RWPE2 (cell line): Measurements from ENCODE around the gene ASTN2.

ENCODE experiments used
- ATAC-seq: fragments of 200-7000 bp; cut with Tn5 transposase; 3 replicates; pipeline ENCODE4 v1.9.1; 2021; ENCODE audit warnings: low read depth
- DNase-seq: peaks from one replicate; pipeline ENCODE4 v3.0.0-alpha.2; 2020; ENCODE audit warnings: low spot score
- H3K27ac ChIP-seq: fragments of 450-650 bp; 2 replicates; pipeline ENCODE4 v1.5.1; 2017; ENCODE audit warnings: mild to moderate bottlenecking; ENCODE audit not compliant: poor library complexity, severe bottlenecking
- H3K27me3 ChIP-seq: fragments of 250-450 bp; sonication (Bioruptor Pico); 2 replicates; pipeline ENCODE4 v1.5.1; 2021; ENCODE audit warnings: mild to moderate bottlenecking, moderate library complexity; ENCODE audit not compliant: insufficient read depth, poor library complexity, severe bottlenecking
- H3K36me3 ChIP-seq: fragments of 250-450 bp; sonication (Bioruptor Pico); 2 replicates; pipeline ENCODE4 v1.5.1; 2020; ENCODE audit warnings: low read depth, mild to moderate bottlenecking, moderate library complexity
- H3K4me1 ChIP-seq: fragments of 250-450 bp; sonication (Bioruptor Pico); 2 replicates; pipeline ENCODE4 v1.5.1; 2021; ENCODE audit warnings: mild to moderate bottlenecking, moderate library complexity; ENCODE audit not compliant: insufficient read depth, poor library complexity, severe bottlenecking
- H3K4me3 ChIP-seq: fragments of 250-450 bp; sonication (Bioruptor Pico); 2 replicates; pipeline ENCODE4 v1.5.1; 2021; ENCODE audit warnings: mild to moderate bottlenecking, moderate library complexity; ENCODE audit not compliant: severe bottlenecking
- H3K9me3 ChIP-seq: fragments of 250-450 bp; sonication (Bioruptor Pico); 2 replicates; pipeline ENCODE4 v1.5.1; 2021; ENCODE audit warnings: mild to moderate bottlenecking, moderate library complexity; ENCODE audit not compliant: severe bottlenecking
- TF ChIP-seq, protein P1 (sequence below): fragments of 450-650 bp; IDR thresholded peaks from one replicate; pipeline ENCODE4 v1.5.1; 2017; ENCODE audit warnings: mild to moderate bottlenecking, moderate library complexity; ENCODE audit not compliant: poor library complexity, severe bottlenecking

The ASTN2 gene

GRCh38 chr9:116701940-116702642 is 712.8 kb downstream of the ASTN2 start:
- Histone ChIP-seq H3K27ac (peak overlapping the region; percentile 50), H3K4me3 (no peak overlapping the region), H3K36me3 (peaks cover 41% of the 10 kb centered on the region), H3K27me3 (no peaks in the 10 kb centered on the region), H3K4me1 (peaks cover 21% of the 10 kb centered on the region), H3K9me3 (no peaks in the 10 kb centered on the region)
- TF ChIP-seq, protein P1, sequence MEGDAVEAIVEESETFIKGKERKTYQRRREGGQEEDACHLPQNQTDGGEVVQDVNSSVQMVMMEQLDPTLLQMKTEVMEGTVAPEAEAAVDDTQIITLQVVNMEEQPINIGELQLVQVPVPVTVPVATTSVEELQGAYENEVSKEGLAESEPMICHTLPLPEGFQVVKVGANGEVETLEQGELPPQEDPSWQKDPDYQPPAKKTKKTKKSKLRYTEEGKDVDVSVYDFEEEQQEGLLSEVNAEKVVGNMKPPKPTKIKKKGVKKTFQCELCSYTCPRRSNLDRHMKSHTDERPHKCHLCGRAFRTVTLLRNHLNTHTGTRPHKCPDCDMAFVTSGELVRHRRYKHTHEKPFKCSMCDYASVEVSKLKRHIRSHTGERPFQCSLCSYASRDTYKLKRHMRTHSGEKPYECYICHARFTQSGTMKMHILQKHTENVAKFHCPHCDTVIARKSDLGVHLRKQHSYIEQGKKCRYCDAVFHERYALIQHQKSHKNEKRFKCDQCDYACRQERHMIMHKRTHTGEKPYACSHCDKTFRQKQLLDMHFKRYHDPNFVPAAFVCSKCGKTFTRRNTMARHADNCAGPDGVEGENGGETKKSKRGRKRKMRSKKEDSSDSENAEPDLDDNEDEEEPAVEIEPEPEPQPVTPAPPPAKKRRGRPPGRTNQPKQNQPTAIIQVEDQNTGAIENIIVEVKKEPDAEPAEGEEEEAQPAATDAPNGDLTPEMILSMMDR, result no peak
- DNase-seq, result no peak
- ATAC-seq, result peak; percentile 52

GRCh38 chr9:116700882-116701865 is 713.7 kb downstream of the ASTN2 start:
- TF ChIP-seq, protein P1, result no peak
- DNase-seq (no peak), ATAC-seq (no peak)
- peaks cover 21% of the 10 kb centered on the region for H3K4me1 ChIP-seq
- H3K27ac ChIP-seq, result peak overlapping the region; percentile 50
- peaks cover 42% of the 10 kb centered on the region for H3K36me3 ChIP-seq
- H3K27me3 ChIP-seq, result no peaks in the 10 kb centered on the region
- H3K4me3 ChIP-seq, result no peak overlapping the region
- no peaks in the 10 kb centered on the region for H3K9me3 ChIP-seq

DNA sequence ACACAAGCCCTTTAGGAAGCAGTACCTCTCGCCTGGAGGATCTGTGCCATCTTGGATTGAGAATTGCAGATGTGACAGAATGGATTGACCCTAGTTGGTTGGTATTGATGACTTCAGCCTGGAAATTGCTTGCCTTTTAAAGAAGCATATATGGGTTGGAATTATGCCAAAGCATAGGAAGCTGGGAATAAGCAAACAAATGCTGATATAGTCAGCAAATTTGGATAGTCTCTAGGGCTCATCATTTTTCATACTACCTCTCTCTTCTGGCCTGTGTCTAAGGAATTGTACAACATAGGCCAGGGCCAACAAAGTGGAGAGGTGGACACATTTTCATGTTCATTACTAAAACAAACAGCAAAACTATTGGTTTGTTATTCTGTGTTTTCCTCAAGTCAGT is 714.6 kb downstream of the ASTN2 start:
- TF ChIP-seq, protein P1, result no peak
- Histone ChIP-seq H3K9me3 (no peaks in the 10 kb centered on the region), H3K27me3 (no peaks in the 10 kb centered on the region), H3K4me1 (peaks cover 21% of the 10 kb centered on the region), H3K36me3 (peaks cover 42% of the 10 kb centered on the region), H3K27ac (no peak overlapping the region), H3K4me3 (no peak overlapping the region)
- ATAC-seq (no peak), DNase-seq (no peak)

DNA sequence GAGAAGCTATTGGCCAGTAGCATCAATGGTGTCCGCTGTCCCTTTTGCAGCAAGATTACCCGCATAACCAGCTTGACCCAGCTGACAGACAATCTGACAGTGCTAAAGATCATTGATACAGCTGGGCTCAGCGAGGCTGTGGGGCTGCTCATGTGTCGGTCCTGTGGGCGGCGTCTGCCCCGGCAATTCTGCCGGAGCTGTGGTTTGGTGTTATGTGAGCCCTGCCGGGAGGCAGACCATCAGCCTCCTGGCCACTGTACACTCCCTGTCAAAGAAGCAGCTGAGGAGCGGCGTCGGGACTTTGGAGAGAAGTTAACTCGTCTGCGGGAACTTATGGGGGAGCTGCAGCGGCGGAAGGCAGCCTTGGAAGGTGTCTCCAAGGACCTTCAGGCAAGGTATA is 717.0 kb downstream of the ASTN2 start:
- ATAC-seq (no peak), DNase-seq (no peak)
- Histone ChIP-seq H3K36me3 (peaks cover 44% of the 10 kb centered on the region), H3K4me3 (no peak overlapping the region), H3K9me3 (no peaks in the 10 kb centered on the region), H3K27me3 (no peaks in the 10 kb centered on the region), H3K4me1 (peaks cover 29% of the 10 kb centered on the region), H3K27ac (peak overlapping the region; percentile 50)
- TF ChIP-seq, protein P1, result no peak
